ENCODE data around the gene EML5. TPM values are rescaled to one million over a fixed set of nuclear protein-coding genes. Genes with fewer than 3 reads are reported as not detected.

The EML5 gene
- total RNA-seq, 2 donors from 2014 or later: 0.41 to 0.71 TPM

DNA sequence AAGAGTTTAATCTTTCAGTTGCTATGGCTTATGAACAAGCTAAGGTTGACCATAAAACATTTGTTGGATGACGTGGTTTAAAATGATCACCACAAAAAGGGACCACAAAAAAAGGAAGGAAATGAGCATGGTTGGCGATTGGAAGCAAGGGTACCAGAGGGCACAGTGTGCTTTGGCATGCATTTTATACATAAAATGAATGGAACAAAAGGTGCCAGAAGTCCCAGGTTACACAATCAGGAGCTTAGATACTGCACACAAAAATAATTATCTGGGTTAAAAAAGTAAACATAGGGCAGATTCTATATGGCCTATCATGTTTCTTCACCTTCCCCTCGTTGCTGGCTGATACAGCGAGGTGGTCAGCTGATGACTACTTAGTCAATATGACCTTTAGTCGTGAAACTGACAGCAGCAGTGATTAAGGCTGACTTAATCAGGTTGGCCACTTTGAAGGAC, 179.2 kb downstream of the EML5 start:
- peaks cover 39% of the 10 kb centered on the region for H3K36me3 ChIP-seq
- no peak for TF ChIP-seq CTCF (IDR thresholded peaks at IDR 0.05)
- H3K27ac ChIP-seq: peak overlapping the region in 1 of 2 donors; percentile 15
- H3K4me3 ChIP-seq: no peak overlapping the region
- no peaks in the 10 kb centered on the region for H3K9me3 ChIP-seq
- H3K27me3 ChIP-seq (replicated peaks; ENCODE audit: insufficient read depth): no peaks in the 10 kb centered on the region
- ATAC-seq (ENCODE audit: insufficient number of reproducible peaks, low FRiP score, low read depth): no peak
- H3K4me1 ChIP-seq (ENCODE audit: control insufficient read depth in 1 of 2, low read depth in 2 of 2): peaks cover 6 to 21% of the 10 kb centered on the region in 2 donors
- no peak for DNase-seq (ENCODE audit: low spot score)

DNA sequence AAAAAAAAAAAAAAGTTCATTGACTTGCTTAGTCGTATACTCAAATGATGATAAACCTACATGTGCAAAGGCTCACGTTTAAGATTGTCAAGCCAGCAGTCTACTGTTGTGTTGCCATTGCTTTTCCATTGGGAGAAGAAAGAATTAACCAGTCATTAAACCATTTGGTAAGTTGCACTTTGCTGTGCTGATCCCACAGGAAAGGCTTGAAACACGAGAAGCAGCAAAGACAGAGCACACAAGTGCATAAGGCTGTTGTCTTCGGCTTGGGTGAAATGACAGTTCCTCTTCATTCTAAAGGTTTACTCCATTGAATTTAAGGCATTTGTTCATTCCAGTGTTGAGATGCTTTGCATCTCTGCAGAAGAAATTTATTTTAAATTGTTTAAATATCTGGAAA, 179.8 kb downstream of the EML5 start:
- no peak overlapping the region for H3K4me3 ChIP-seq
- H3K27me3 ChIP-seq (replicated peaks; ENCODE audit: insufficient read depth): no peaks in the 10 kb centered on the region
- DNase-seq (ENCODE audit: low spot score): no peak
- peaks cover 6 to 21% of the 10 kb centered on the region in 2 donors for H3K4me1 ChIP-seq (ENCODE audit: control insufficient read depth in 1 of 2, low read depth in 2 of 2)
- H3K9me3 ChIP-seq: no peaks in the 10 kb centered on the region
- no peak for ATAC-seq (ENCODE audit: insufficient number of reproducible peaks, low FRiP score, low read depth)
- no peak for TF ChIP-seq CTCF (IDR thresholded peaks at IDR 0.05)
- peaks cover 41% of the 10 kb centered on the region for H3K36me3 ChIP-seq
- H3K27ac ChIP-seq: no peak overlapping the region

DNA sequence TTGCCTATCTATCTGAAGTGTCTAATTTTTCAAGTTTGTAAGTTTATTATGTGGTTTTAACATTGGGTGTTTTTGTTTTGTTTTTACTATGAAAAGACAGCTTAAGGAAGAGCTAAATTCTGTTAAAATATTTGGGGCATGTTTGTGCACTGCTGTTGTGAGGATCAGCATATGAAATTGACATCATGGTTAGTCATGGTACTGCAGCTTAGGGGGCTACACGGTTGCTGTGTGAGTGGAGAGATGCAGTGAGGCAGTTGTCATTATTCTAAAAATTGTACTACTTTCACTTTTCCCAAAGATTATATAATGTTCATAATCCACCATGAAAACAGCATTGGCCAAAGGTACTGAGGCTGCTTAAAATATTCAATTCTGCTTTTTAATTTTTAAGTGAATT, 180.9 kb downstream of the EML5 start:
- ATAC-seq (ENCODE audit: insufficient number of reproducible peaks, low FRiP score, low read depth) (no peak), DNase-seq (ENCODE audit: low spot score) (no peak)
- Histone ChIP-seq H3K9me3 (no peaks in the 10 kb centered on the region), H3K4me3 (no peak overlapping the region), H3K4me1 (ENCODE audit: control insufficient read depth in 1 of 2, low read depth in 2 of 2) (peaks cover 6 to 21% of the 10 kb centered on the region in 2 donors), H3K27ac (no peak overlapping the region), H3K27me3 (replicated peaks; ENCODE audit: insufficient read depth) (no peaks in the 10 kb centered on the region), H3K36me3 (peaks cover 49% of the 10 kb centered on the region)
- no peak for TF ChIP-seq CTCF (IDR thresholded peaks at IDR 0.05)

DNA sequence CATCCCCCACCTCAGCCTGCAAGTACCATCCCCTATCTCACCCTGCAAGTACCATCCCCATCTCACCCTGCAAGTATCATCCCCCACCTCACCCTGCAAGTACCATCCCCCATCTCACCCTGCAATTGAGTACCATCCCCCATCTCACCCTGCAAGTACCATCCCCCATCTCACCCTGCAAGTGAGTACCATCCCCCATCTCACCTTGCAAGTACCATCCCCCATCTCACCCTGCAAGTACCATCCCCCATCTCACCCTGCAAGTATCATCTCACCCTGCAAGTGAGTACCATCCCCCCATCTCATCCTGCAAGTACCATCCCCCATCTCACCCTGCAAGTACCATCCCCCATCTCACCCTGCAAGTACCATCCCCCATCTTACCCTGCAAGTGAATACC, 184.9 kb downstream of the EML5 start:
- H3K4me1 ChIP-seq (ENCODE audit: control insufficient read depth in 1 of 2, low read depth in 2 of 2): peaks cover 0 to 1% of the 10 kb centered on the region in 2 donors
- H3K4me3 ChIP-seq: no peak overlapping the region
- no peaks in the 10 kb centered on the region for H3K9me3 ChIP-seq
- peaks cover 69% of the 10 kb centered on the region for H3K36me3 ChIP-seq
- DNase-seq (ENCODE audit: low spot score): no peak
- no peak overlapping the region for H3K27ac ChIP-seq
- no peak for ATAC-seq (ENCODE audit: insufficient number of reproducible peaks, low FRiP score, low read depth)
- TF ChIP-seq CTCF (IDR thresholded peaks at IDR 0.05): no peak
- no peaks in the 10 kb centered on the region for H3K27me3 ChIP-seq (replicated peaks; ENCODE audit: insufficient read depth)

DNA sequence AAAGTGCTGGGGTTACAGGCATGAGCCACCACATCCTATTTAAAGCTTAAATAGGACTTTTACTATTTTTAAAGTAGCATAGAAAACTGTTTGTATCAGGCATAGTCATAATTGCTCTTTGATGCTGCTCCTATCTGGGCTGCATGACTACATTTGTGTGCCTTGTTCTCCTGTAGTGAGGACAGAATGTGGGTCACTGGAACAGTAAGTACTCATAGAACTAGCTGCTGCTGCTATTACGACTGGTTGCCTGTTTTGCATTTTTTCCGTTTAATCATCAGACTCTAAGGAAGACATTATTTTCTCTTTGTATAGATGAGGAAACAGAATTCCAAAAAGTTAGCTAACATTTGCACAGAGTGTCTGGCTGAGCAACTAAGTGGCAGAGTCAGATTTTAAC, 187.2 kb downstream of the EML5 start:
- H3K4me3 ChIP-seq: no peak overlapping the region
- TF ChIP-seq CTCF (IDR thresholded peaks at IDR 0.05): no peak
- no peak for DNase-seq (ENCODE audit: low spot score)
- no peaks in the 10 kb centered on the region for H3K9me3 ChIP-seq
- H3K36me3 ChIP-seq: peaks cover 59% of the 10 kb centered on the region
- H3K4me1 ChIP-seq (ENCODE audit: control insufficient read depth in 1 of 2, low read depth in 2 of 2): no peaks in the 10 kb centered on the region
- H3K27ac ChIP-seq: no peak overlapping the region
- no peaks in the 10 kb centered on the region for H3K27me3 ChIP-seq (replicated peaks; ENCODE audit: insufficient read depth)
- no peak for ATAC-seq (ENCODE audit: insufficient number of reproducible peaks, low FRiP score, low read depth)

Measured in thoracic aorta (tissue), 2 donors.